ENCODE data around the gene MICAL2. TPM values are rescaled to one million over a fixed set of nuclear protein-coding genes. Genes with fewer than 3 reads are reported as not detected.
A peak's percentile ranks its signal among the peaks of the same experiment; 100 is the strongest.

MICAL2 gene
- total and polyA plus RNA-seq, 2 of the 13 experiments (the other 11 are each of a cell fraction or from before 2014, with no cell fraction given) = 0.78 to 1.1 TPM

DNA sequence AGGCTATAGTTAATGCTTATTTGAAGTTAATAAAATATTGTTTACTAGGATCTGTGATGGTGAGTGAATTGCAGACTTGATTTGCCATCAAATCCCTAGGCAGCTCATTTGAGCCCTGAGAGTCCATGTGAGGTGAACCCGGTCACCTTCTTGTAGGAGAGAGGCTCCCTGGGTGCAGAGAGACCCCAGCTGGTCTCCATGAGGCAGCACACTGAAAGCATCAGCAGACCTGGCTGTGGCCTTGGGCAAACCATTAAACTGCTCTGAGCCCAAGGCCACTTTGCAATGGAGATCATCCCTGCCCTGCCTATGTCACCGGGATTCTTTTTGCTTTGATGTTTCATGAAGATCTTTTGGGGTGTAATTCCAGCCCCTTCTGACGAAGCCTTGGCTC lies 125.2 kb downstream of the MICAL2 start (continued):
- TF ChIP-seq ZNF660 (CRISPR knock-in tag; IDR thresholded peaks at IDR 0.05; ENCODE audit: borderline replicate concordance, low read depth) (no peak), ZNF629 (CRISPR knock-in tag; conservative IDR thresholded peaks at IDR 0.05) (no peak), ZNF570 (CRISPR knock-in tag; IDR thresholded peaks at IDR 0.05; ENCODE audit: borderline replicate concordance) (no peak), CENPT (CRISPR knock-in tag; IDR thresholded peaks at IDR 0.05; ENCODE audit: low read depth) (no peak), MLXIP (CRISPR knock-in tag; IDR thresholded peaks at IDR 0.05; ENCODE audit: borderline replicate concordance) (no peak), ZBTB2 (CRISPR knock-in tag; IDR thresholded peaks at IDR 0.05; ENCODE audit: low read depth) (no peak), ZNF275 (CRISPR knock-in tag; IDR thresholded peaks at IDR 0.05; ENCODE audit: borderline replicate concordance) (no peak), SMC3 (IDR thresholded peaks at IDR 0.05; ENCODE audit: low read length) (peak; percentile 64), ZNF547 (CRISPR knock-in tag; IDR thresholded peaks at IDR 0.05) (no peak), HNF4A (CRISPR knock-in tag; IDR thresholded peaks at IDR 0.05) (peak; percentile 33; the same call in 1 of the 2 replicates), ZNF678 (CRISPR knock-in tag; IDR thresholded peaks at IDR 0.05) (no peak), NAIF1 (CRISPR knock-in tag; IDR thresholded peaks at IDR 0.05; ENCODE audit: borderline replicate concordance) (no peak), NR2F6 (IDR thresholded peaks at IDR 0.05) (no peak), NR2F6 (CRISPR knock-in tag; IDR thresholded peaks at IDR 0.05) (peak; percentile 31; the same call in 1 of the 2 replicates), ZNF792 (CRISPR knock-in tag; IDR thresholded peaks at IDR 0.05) (no peak), IRF2 (CRISPR knock-in tag; IDR thresholded peaks at IDR 0.05) (0 out of 2 replicates have a peak, but pooled peaks have one; percentile 29), RXRB (CRISPR knock-in tag; IDR thresholded peaks at IDR 0.05; ENCODE audit: borderline replicate concordance) (peak; percentile 56; the same call in 1 of the 2 replicates), ZFX (CRISPR knock-in tag; IDR thresholded peaks at IDR 0.05; ENCODE audit: low read depth) (peak; percentile 43), RAD21 (CRISPR knock-in tag; IDR thresholded peaks at IDR 0.05) (peak; percentile 50; the same call in 1 of the 2 replicates), ZNF501 (CRISPR knock-in tag; IDR thresholded peaks at IDR 0.05) (0 out of 2 replicates have a peak, but pooled peaks have one; percentile 25), ZC3H13 (CRISPR knock-in tag; IDR thresholded peaks at IDR 0.05) (no peak), THRA (CRISPR knock-in tag; IDR thresholded peaks at IDR 0.05; ENCODE audit: borderline replicate concordance) (0 out of 2 replicates have a peak, but pooled peaks have one; percentile 14), TAF15 (IDR thresholded peaks at IDR 0.05; ENCODE audit: low read depth, low read length, poor library complexity, severe bottlenecking) (no peak)
- TF ChIP-seq, protein P1, sequence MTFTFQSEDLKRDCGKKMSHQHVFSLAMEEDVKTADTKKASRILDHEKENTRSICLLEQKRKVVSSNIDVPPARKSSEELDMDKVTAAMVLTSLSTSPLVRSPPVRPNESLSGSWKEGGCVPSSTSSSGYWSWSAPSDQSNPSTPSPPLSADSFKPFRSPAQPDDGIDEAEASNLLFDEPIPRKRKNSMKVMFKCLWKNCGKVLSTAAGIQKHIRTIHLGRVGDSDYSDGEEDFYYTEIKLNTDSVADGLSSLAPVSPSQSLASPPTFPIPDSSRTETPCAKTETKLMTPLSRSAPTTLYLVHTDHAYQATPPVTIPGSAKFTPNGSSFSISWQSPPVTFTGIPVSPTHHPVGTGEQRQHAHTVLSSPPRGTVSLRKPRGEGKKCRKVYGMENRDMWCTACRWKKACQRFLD (CRISPR knock-in tag; IDR thresholded peaks at IDR 0.05; ENCODE audit: borderline replicate concordance) = no peak
